Measurements from ENCODE around the gene RPLP2.

The RPLP2 gene

DNA sequence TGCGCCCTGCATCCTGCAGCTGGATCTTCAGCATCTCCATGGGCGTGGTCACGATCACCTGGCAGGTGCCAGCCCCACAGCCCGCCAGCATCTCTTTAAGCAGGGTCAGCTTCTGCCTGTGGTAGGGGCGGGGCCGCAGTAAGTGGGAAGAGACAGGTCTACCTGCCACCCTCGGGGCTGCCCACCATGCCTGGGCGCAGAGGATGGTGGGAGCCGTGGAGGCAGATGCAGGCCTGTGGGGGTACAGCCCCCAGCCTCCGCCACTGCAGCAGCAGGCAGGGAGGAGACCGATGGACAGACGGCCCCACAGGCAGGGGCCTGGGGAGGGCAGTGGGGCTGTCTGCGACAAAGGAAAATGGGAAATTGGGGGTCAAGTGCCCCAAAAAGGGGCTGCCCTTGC is 16.9 kb upstream of the RPLP2 start:
- TF ChIP-seq RAD21 (IDR thresholded peaks at IDR 0.05; ENCODE audit: low read depth) (no peak), NFIC (IDR thresholded peaks at IDR 0.05) (no peak), TEAD4 (IDR thresholded peaks at IDR 0.05) (no peak), CEBPB (IDR thresholded peaks at IDR 0.05) (no peak), ZBTB7A (IDR thresholded peaks at IDR 0.05; ENCODE audit: low read depth) (no peak), YY1 (IDR thresholded peaks at IDR 0.05; ENCODE audit: low read depth) (no peak), EP300 (IDR thresholded peaks at IDR 0.05; ENCODE audit: borderline replicate concordance) (no peak), FOXM1 (IDR thresholded peaks at IDR 0.05; ENCODE audit: borderline replicate concordance, low read depth) (no peak), CREB1 (IDR thresholded peaks at IDR 0.05; ENCODE audit: low read depth) (no peak), TAF1 (IDR thresholded peaks at IDR 0.05; ENCODE audit: low read depth) (no peak), TCF12 (IDR thresholded peaks at IDR 0.05; ENCODE audit: low read depth) (no peak), EGR1 (IDR thresholded peaks at IDR 0.05) (no peak)
- TF ChIP-seq, protein P1, sequence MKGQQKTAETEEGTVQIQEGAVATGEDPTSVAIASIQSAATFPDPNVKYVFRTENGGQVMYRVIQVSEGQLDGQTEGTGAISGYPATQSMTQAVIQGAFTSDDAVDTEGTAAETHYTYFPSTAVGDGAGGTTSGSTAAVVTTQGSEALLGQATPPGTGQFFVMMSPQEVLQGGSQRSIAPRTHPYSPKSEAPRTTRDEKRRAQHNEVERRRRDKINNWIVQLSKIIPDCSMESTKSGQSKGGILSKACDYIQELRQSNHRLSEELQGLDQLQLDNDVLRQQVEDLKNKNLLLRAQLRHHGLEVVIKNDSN (IDR thresholded peaks at IDR 0.05): no peak
- TF ChIP-seq, protein P2, sequence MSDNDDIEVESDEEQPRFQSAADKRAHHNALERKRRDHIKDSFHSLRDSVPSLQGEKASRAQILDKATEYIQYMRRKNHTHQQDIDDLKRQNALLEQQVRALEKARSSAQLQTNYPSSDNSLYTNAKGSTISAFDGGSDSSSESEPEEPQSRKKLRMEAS (IDR thresholded peaks at IDR 0.05): no peak
- TF ChIP-seq, protein P3, sequence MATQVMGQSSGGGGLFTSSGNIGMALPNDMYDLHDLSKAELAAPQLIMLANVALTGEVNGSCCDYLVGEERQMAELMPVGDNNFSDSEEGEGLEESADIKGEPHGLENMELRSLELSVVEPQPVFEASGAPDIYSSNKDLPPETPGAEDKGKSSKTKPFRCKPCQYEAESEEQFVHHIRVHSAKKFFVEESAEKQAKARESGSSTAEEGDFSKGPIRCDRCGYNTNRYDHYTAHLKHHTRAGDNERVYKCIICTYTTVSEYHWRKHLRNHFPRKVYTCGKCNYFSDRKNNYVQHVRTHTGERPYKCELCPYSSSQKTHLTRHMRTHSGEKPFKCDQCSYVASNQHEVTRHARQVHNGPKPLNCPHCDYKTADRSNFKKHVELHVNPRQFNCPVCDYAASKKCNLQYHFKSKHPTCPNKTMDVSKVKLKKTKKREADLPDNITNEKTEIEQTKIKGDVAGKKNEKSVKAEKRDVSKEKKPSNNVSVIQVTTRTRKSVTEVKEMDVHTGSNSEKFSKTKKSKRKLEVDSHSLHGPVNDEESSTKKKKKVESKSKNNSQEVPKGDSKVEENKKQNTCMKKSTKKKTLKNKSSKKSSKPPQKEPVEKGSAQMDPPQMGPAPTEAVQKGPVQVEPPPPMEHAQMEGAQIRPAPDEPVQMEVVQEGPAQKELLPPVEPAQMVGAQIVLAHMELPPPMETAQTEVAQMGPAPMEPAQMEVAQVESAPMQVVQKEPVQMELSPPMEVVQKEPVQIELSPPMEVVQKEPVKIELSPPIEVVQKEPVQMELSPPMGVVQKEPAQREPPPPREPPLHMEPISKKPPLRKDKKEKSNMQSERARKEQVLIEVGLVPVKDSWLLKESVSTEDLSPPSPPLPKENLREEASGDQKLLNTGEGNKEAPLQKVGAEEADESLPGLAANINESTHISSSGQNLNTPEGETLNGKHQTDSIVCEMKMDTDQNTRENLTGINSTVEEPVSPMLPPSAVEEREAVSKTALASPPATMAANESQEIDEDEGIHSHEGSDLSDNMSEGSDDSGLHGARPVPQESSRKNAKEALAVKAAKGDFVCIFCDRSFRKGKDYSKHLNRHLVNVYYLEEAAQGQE (IDR thresholded peaks at IDR 0.05; ENCODE audit: low read depth): no peak

DNA sequence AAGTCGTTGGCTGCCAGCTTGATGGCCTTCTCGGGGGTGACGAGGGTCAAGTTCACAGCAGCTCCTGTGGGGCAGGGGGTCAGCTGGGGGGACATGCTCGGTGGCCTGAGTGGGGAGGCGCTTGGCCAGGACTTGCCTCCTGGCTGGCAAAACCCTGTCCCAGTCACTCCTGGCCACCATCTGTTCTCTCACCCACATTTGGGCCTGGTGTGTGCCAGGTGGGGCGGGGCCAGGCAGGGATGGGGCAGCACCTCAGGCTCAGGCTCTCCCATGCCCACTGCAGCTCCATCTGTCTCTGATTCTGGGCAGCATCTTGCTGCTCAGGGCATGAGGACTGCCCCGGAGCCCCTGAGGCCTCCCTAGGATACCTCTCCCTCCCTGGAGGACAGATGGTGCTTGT is 16.2 kb upstream of the RPLP2 start:
- no peak for TF ChIP-seq EGR1 (IDR thresholded peaks at IDR 0.05)
- no peak for TF ChIP-seq FOXM1 (IDR thresholded peaks at IDR 0.05; ENCODE audit: borderline replicate concordance, low read depth)
- no peak for TF ChIP-seq TAF1 (IDR thresholded peaks at IDR 0.05; ENCODE audit: low read depth)
- TF ChIP-seq ZBTB7A (IDR thresholded peaks at IDR 0.05; ENCODE audit: low read depth): no peak
- TF ChIP-seq YY1 (IDR thresholded peaks at IDR 0.05; ENCODE audit: low read depth): no peak
- TF ChIP-seq, protein P3 (IDR thresholded peaks at IDR 0.05; ENCODE audit: low read depth): no peak
- no peak for TF ChIP-seq RAD21 (IDR thresholded peaks at IDR 0.05; ENCODE audit: low read depth)
- TF ChIP-seq TCF12 (IDR thresholded peaks at IDR 0.05; ENCODE audit: low read depth): no peak
- TF ChIP-seq EP300 (IDR thresholded peaks at IDR 0.05; ENCODE audit: borderline replicate concordance): no peak
- no peak for TF ChIP-seq NFIC (IDR thresholded peaks at IDR 0.05)
- TF ChIP-seq, protein P2 (IDR thresholded peaks at IDR 0.05): no peak
- no peak for TF ChIP-seq CEBPB (IDR thresholded peaks at IDR 0.05)
- TF ChIP-seq CREB1 (IDR thresholded peaks at IDR 0.05; ENCODE audit: low read depth): no peak
- TF ChIP-seq, protein P1 (IDR thresholded peaks at IDR 0.05): no peak
- no peak for TF ChIP-seq TEAD4 (IDR thresholded peaks at IDR 0.05)

DNA sequence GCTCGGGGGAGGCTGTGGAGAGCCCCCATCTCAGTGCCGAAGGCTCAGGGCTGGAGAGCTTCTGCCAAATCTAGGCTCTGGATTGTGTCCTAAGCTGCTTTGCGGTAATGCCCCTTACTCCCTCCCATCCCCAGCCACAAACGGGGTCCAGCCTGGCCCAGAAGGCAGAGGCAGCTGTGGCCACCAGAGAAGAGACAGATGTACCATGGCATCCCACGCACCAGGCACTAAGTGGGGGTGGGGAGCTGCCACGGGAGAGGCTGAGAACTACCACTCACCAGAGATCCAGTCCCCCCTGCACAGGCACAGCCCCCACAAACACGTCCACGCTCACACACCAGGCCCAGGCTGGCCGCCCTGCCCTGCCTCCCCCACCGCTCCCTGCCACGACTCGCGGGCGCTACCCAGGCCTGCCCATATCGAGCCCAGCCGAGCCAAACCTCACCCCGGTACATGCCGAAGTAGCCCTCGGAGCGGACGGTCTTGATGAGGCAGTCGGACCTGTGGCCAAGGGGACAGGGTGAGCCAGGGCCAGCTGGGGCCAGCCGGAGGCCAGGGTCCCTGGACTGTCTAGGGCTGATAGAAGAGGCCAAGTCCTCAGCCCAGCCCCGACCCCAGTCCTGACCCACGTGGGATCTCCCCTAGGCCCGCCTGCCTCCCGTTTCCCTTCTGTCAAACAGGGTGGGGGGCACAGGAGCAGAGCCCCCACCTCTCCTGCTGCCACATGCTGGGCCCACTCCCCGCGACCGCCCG is 15.6 kb upstream of the RPLP2 start:
- TF ChIP-seq CEBPB (IDR thresholded peaks at IDR 0.05) (no peak), EGR1 (IDR thresholded peaks at IDR 0.05) (no peak), EP300 (IDR thresholded peaks at IDR 0.05; ENCODE audit: borderline replicate concordance) (no peak), ZBTB7A (IDR thresholded peaks at IDR 0.05; ENCODE audit: low read depth) (no peak), YY1 (IDR thresholded peaks at IDR 0.05; ENCODE audit: low read depth) (no peak), TAF1 (IDR thresholded peaks at IDR 0.05; ENCODE audit: low read depth) (no peak), TCF12 (IDR thresholded peaks at IDR 0.05; ENCODE audit: low read depth) (no peak), CREB1 (IDR thresholded peaks at IDR 0.05; ENCODE audit: low read depth) (no peak)
- TF ChIP-seq, protein P3 (IDR thresholded peaks at IDR 0.05; ENCODE audit: low read depth): no peak

Data from Ishikawa (cell line).